NCI-H526 (cell line): Measurements from ENCODE around the gene DXO.
"Not testable (repeated sequence)": the region's sequence is repeated elsewhere in the genome, so short reads cannot be mapped to it uniquely, and the experiment has no call there.

ENCODE experiments used
- DNase-seq, 2 experiments: peaks; one replicate each; lab custom pipeline; 2025; lab: John Stamatoyannopoulos, UW

The DXO gene

GRCh38 chr6:31980195-31980876, 8.4 kb upstream of the DXO start:
- not testable (repeated sequence) for DNase-seq

GRCh38 chr6:31979238-31979898, 7.4 kb upstream of the DXO start:
- DNase-seq = no peak

- DNase-seq = no peak
These were observed 6.9 kb upstream of the DXO start for GRCh38 chr6:31978831-31979230.

GRCh38 chr6:31977816-31978431, 6.0 kb upstream of the DXO start:
- no peak for DNase-seq

- DNase-seq = not testable (repeated sequence)
These were observed 4.1 kb upstream of the DXO start for GRCh38 chr6:31976065-31976464.

- no peak for DNase-seq
These were observed 892 bp upstream of the DXO start for GRCh38 chr6:31972709-31973350.

GRCh38 chr6:31971279-31971992, 502 bp downstream of the DXO start:
- no peak for DNase-seq

- peak; percentile 18 to 39 for DNase-seq
These were observed 1.2 kb downstream of the DXO start for GRCh38 chr6:31970604-31971271.

GRCh38 chr6:31969712-31970603, 2.0 kb downstream of the DXO start:
- DNase-seq = no peak

- no peak for DNase-seq
These were observed 2.9 kb downstream of the DXO start for GRCh38 chr6:31968791-31969711.

- no peak for DNase-seq
These were observed 3.6 kb downstream of the DXO start for GRCh38 chr6:31968326-31968725.

- no peak for DNase-seq
These were observed 4.0 kb downstream of the DXO start for GRCh38 chr6:31967926-31968320.

GRCh38 chr6:31966997-31967925, 4.7 kb downstream of the DXO start:
- no peak for DNase-seq

GRCh38 chr6:31966506-31966905, 5.4 kb downstream of the DXO start:
- DNase-seq = no peak

GRCh38 chr6:31965700-31966099, 6.2 kb downstream of the DXO start:
- no peak for DNase-seq

GRCh38 chr6:31963921-31964320, 8.0 kb downstream of the DXO start:
- no peak for DNase-seq

- DNase-seq = no peak
These were observed 10.3 kb downstream of the DXO start for GRCh38 chr6:31961616-31962015.
